Measurements from ENCODE around the gene MFSD12.

GRCh38 chr19:3513229-3514140 lies 43.9 kb downstream of the MFSD12 start:
- TF ChIP-seq EZH2phosphoT487 (IDR thresholded peaks at IDR 0.05; ENCODE audit: low read length) (no peak), CTCF (IDR thresholded peaks at IDR 0.05; ENCODE audit: low read length) (no peak), EZH2 (optimal IDR thresholded peaks at IDR 0.05; ENCODE audit: low read depth, low read length) (no peak)

Data from MM.1S (cell line).